ENCODE measurements around the gene SLK.

DNA sequence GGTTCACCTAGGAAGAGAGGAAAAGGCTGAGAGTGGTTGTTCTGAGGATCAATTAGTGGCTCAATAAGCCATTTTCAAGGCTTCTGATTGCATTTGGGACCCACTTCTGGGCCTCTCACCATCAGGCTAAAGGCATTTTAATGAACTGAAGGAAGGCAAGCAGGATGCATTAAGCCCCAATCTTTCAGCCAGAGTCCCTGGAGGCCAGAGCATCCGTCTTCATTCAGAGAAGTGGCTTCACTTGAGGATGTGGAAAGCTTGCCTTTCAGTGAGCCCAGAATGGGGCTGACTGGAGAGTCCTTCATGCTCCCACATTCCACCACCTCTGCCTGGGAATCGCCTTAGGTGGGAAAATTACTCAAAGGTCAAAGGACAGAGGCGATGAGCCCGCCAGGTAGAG lies 76.9 kb downstream of the SLK start:
- TF ChIP-seq, protein P1, sequence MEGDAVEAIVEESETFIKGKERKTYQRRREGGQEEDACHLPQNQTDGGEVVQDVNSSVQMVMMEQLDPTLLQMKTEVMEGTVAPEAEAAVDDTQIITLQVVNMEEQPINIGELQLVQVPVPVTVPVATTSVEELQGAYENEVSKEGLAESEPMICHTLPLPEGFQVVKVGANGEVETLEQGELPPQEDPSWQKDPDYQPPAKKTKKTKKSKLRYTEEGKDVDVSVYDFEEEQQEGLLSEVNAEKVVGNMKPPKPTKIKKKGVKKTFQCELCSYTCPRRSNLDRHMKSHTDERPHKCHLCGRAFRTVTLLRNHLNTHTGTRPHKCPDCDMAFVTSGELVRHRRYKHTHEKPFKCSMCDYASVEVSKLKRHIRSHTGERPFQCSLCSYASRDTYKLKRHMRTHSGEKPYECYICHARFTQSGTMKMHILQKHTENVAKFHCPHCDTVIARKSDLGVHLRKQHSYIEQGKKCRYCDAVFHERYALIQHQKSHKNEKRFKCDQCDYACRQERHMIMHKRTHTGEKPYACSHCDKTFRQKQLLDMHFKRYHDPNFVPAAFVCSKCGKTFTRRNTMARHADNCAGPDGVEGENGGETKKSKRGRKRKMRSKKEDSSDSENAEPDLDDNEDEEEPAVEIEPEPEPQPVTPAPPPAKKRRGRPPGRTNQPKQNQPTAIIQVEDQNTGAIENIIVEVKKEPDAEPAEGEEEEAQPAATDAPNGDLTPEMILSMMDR (IDR thresholded peaks at IDR 0.05), result no peak
- TF ChIP-seq POLR2A (IDR thresholded peaks at IDR 0.05), result no peak
